Limb (tissue), 2 donors: ENCODE measurements around the gene TOP1.
A peak's percentile ranks its signal among the peaks of the same experiment; 100 is the strongest.
"Not testable (repeated sequence)": the region's sequence is repeated elsewhere in the genome, so short reads cannot be mapped to it uniquely, and the experiment has no call there.

ENCODE experiments used
- DNase-seq, 2 donors: peaks; one replicate each; pipeline ENCODE4 v3.0.0-alpha.2; 2016; ENCODE audit errors: extremely low spot score in 2 of 2

Gene TOP1

GRCh38 chr20:41128317-41128716, 99.7 kb downstream of the TOP1 start:
- DNase-seq: not testable (repeated sequence)

GRCh38 chr20:41131594-41132387, 103.2 kb downstream of the TOP1 start:
- peak in 1 of 2 donors; percentile 14 for DNase-seq

DNA sequence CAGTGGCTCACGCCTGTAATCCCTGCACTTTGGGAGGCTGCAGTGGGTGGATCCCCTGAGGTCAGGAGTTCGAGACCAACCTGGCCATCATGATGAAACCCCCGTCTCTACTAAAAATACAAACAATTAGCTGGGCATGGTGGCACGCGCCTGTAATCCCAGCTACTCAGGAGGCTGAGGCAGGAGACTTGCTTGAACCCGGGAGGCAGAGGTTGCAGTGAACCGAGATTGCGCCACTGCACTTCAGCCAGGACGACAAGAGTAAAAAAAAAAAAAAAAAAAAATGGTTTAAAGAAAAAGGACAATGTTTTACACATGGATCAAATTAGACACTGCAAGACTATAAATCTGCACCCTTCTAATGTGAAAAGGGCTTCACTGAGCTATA, 103.8 kb downstream of the TOP1 start:
- not testable (repeated sequence) for DNase-seq

GRCh38 chr20:41133709-41134361, 105.2 kb downstream of the TOP1 start:
- no peak for DNase-seq

GRCh38 chr20:41134362-41135186, 106.0 kb downstream of the TOP1 start:
- DNase-seq: no peak

GRCh38 chr20:41135187-41135887, 106.7 kb downstream of the TOP1 start:
- DNase-seq: no peak

DNA sequence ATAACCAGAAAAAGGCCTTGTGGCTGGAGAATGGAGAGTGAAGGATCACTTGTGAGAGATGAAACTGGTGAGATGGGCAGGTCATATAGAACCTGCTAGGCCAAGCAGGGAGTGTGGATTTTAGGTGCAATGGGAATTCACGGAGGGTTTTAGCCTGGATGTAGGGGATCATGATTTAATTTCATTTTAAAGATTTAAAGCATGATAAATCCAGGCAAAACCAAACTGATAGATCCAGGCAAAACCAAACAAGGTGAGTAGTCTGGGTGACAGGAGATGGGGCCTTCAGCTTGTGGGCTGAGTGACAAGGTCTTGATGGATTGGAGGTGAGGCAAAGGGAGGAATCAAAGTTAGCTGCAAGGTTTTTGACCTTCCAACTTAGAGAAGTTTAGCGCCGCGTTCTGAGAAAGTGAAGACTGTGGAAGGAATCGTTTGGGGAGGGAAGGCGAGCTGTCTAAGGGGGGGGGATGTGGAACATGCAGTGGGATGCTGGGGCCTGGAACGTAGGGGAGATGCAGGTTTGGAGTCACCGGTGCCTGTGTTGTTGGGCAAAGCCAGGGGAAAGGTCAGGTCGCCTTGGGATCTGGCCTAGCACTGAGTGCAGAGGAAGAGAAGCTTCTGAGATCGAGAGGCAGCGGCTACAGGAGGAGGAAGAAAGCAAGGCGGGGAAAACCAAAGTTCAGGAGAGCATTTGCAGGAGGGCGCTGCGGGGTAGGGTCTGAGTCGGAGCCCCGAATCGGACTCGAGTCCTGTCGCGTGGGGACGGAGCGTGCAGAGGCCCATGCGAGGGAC, 107.5 kb downstream of the TOP1 start:
- no peak for DNase-seq

- DNase-seq: peak; percentile 85 to 96
Observed at GRCh38 chr20:41136680-41137613, 108.3 kb downstream of the TOP1 start, which contains the start of gene PLCG1. TSS of gene PLCG1 (plus strand) at chr20:41137543. CDS start at chr20:41137642, 99 bp downstream.

DNA sequence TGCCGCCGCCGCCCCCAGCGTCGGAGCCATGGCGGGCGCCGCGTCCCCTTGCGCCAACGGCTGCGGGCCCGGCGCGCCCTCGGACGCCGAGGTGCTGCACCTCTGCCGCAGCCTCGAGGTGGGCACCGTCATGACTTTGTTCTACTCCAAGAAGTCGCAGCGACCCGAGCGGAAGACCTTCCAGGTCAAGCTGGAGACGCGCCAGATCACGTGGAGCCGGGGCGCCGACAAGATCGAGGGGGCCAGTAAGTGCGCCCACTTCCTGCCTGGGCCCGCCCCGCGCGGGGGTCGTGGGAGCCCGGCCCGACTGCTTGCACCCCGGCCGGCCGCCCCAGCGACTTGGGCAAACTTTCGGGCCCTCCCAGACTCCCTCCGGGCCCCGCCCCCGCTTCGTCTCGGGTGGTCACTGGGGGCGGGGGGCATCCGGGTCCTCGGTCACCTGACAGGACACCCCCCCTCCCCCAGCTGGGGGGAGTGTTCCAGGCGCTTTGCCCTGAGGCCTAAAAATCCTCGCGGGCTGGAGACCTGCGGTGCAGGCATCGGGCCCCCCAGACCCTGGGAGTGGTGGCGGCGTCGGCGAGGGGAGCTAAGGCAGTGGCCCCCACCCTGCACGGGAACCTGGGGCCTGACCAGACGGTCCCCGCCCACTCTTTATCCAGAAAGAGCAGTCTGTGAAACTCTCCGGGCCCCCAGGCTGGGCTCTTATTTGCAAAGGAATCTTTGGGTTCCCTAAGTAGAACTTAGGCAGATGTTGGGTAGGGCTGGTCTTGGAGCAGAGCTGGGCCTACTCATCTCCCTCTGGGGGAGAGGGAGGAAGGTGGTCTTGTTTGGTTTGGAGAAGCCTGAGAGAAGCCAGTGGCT, 109.2 kb downstream of the TOP1 start:
- peak; percentile 66 to 90 for DNase-seq

DNA sequence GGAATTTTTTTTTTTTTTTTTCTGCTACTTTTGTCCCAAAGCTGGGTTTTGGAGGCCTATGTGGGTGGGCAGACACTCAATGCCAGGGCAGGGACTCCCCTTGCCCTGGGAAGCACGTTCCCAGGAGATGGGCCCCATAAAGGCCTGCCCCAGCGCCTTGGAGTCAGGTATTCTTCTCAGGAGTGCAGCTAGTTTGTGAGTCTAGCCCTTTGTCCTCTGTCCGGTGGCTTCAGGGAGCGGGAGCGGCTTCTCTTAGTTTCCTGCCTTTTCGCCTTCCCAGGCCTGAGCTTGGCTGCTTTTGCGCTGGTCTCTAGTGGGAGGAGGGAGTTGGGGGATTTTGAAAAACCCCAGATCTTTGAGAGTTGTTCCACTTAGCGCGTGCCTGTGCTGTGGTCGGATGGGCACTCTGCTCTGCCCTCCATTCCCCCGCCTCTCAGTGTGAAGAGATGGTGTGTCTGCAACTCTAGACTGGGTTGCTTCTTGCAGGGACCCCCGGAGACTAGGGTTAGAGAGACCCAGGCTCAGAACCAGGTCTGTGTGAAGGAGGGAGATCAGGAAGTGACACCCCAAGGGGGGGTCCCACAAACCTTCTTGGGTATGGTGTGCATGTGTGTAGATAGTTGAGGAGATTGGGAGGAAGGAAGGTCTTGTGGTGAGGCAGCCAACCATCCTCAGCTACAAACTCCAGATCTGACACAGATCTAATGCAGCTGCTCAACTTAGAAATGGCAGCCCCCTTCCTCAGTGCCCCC, 110.0 kb downstream of the TOP1 start:
- no peak for DNase-seq

- no peak for DNase-seq
Observed at GRCh38 chr20:41139227-41140093, 110.8 kb downstream of the TOP1 start.

DNA sequence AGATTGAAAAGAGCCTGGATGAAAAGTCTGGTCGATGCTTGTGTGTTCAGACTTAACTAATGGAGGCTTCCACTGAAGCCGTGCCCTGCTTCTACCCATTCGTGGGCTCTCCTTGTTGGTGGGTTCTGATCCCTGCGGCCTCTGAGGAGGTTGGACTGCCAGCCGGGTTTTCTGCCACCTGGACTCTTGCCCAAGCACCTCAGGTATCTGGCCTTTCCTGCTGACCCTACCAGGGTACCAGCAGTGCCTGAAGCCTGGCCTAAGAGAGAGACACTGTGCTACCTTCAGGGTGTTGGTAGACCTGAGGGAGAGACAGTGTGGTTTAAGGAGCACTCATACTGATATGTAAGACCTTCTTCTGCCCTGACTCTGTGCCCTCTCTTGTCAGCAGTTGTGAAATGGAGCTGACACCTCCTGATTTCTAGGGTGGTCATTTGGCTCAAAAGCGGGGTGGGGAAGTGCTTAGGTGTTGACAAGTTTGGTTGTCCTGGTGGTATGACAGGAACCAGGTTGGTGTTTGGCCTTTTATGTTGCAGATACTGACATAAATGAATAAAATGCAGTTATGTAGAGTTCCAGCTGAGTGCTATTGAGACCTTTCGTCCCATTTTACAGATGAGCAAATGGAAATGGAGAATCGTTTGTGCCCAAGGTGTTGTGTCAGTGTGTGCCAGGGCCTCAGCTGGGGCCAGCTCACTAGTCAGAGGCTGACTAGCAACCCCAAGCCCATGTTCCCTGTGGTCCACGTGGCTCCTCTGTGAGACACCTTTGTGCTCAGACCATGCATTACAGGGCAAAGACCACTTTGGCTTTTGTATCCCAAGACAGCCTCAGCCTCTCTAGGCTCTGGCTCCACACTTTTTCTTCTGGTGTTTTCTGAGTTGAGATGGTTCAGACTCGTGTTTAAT, 111.9 kb downstream of the TOP1 start:
- DNase-seq: no peak

DNA sequence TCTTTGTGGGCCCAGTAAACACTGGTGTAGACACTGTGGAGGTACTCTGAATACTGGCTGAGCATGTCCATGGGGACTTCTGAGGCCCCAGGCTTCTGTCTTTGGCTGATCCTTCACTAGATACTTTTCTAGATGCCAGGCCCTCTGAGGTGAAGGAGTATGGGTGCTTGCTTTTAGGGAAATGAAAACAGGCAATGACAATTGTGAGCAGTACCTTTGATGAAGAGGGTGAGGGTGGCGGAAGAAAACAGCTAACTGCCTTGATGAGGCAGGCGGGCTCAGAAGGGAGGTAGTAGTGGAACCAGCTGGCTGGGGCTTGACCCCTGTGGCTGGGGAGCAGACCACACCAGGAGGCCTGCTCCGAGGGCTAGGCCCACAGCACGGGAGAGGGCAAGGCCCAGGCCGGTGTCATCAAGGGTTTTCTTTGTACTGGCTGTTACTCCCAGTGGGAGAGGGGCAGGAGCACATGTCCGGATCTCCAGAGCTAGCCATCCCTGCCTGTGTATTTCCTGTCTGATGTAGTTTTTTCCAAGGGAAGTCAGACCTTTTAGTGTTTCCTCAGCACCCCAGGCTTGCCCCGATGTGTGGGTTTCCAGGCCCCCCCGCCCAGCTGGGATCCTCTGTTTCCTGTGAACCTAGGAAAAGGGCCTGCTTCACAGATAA, 112.7 kb downstream of the TOP1 start:
- DNase-seq: no peak

- no peak for DNase-seq
Observed at GRCh38 chr20:41142245-41142644, 113.6 kb downstream of the TOP1 start.

GRCh38 chr20:41142919-41143318, 114.3 kb downstream of the TOP1 start:
- DNase-seq: no peak
